Measurements from ENCODE around the gene DPP6.

The DPP6 gene

GRCh38 chr7:154489897-154490296 lies 437.7 kb downstream of the DPP6 start:
- Histone ChIP-seq H3K4me1 (ENCODE audit: insufficient read depth, low read length, poor library complexity, severe bottlenecking) (no peaks in the 10 kb centered on the region), H3K36me3 (ENCODE audit: insufficient read depth, low read length) (no peaks in the 10 kb centered on the region), H2AFZ (ENCODE audit: low read length) (no peak overlapping the region), H3K4me2 (ENCODE audit: low read depth, low read length, poor library complexity, severe bottlenecking) (no peak overlapping the region), H3K4me3 (ENCODE audit: low read length, poor library complexity, severe bottlenecking) (no peak overlapping the region), H3K27me3 (ENCODE audit: insufficient read depth, low read length, poor library complexity, severe bottlenecking) (no peaks in the 10 kb centered on the region), H3K9me2 (replicated peaks; ENCODE audit: low read depth, low read length) (no peaks in the 10 kb centered on the region), H3K79me2 (ENCODE audit: insufficient read depth, low read length) (no peaks in the 10 kb centered on the region), H3F3A (ENCODE audit: low read depth) (no peaks in the 10 kb centered on the region), H4K20me1 (ENCODE audit: insufficient read depth, low read length, poor library complexity, severe bottlenecking) (no peaks in the 10 kb centered on the region), H3K9ac (ENCODE audit: low read depth, low read length, poor library complexity, severe bottlenecking) (no peak overlapping the region), H3K9me3 (ENCODE audit: insufficient read depth, low read depth, low read length) (no peaks in the 10 kb centered on the region)
- TF ChIP-seq CTCF (conservative IDR thresholded peaks at IDR 0.05; ENCODE audit: low read length) (no peak), EZH2phosphoT487 (IDR thresholded peaks at IDR 0.05; ENCODE audit: borderline replicate concordance) (no peak)

DNA sequence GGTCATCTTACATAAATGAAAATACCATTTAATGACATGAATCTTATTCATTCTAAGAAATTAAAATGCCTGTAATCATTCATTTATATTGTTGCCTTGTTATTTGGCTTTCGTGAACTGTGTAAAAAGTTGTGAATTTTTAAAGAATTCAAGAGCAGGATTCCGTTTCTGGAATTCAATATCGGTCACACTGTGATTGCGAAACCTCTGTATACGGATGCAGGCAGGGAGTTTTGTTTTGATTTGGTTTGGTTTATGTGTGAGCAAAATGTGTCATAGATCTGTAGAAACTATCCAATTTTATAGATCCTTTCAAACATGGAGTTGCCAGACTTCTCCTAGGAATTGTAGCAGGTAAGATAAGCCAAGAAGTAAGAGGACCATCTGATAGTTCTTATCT lies 441.4 kb downstream of the DPP6 start:
- Histone ChIP-seq H3K36me3 (ENCODE audit: insufficient read depth, low read length) (no peaks in the 10 kb centered on the region), H4K20me1 (ENCODE audit: insufficient read depth, low read length, poor library complexity, severe bottlenecking) (no peaks in the 10 kb centered on the region), H2AFZ (ENCODE audit: low read length) (no peak overlapping the region), H3K9me2 (replicated peaks; ENCODE audit: low read depth, low read length) (no peaks in the 10 kb centered on the region), H3K27me3 (ENCODE audit: insufficient read depth, low read length, poor library complexity, severe bottlenecking) (no peaks in the 10 kb centered on the region), H3K9ac (ENCODE audit: low read depth, low read length, poor library complexity, severe bottlenecking) (no peak overlapping the region), H3K4me1 (ENCODE audit: insufficient read depth, low read length, poor library complexity, severe bottlenecking) (no peaks in the 10 kb centered on the region), H3F3A (ENCODE audit: low read depth) (no peaks in the 10 kb centered on the region), H3K79me2 (ENCODE audit: insufficient read depth, low read length) (no peaks in the 10 kb centered on the region), H3K9me3 (ENCODE audit: insufficient read depth, low read depth, low read length) (no peaks in the 10 kb centered on the region), H3K4me2 (ENCODE audit: low read depth, low read length, poor library complexity, severe bottlenecking) (no peak overlapping the region), H3K4me3 (ENCODE audit: low read length, poor library complexity, severe bottlenecking) (no peak overlapping the region)
- TF ChIP-seq EZH2phosphoT487 (IDR thresholded peaks at IDR 0.05; ENCODE audit: borderline replicate concordance) (no peak), CTCF (conservative IDR thresholded peaks at IDR 0.05; ENCODE audit: low read length) (no peak)

DNA sequence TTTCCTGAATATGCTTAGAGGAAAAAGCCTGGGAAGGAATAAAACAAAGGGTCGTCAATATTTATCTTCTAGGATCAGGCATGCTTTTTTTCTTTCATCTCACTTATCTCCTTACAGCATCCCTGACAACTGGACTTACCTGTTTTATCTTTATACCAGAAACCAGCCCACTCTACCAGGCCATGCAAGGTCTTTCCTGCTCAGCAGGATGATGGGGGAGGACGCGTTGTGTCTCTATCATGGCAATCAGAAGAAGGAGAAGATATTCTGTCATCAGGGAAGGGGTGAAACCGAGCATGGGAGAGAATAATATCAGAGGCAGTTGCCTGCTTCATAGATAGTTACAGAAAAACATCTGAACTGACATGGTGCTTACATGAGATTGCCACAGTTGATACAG lies 445.6 kb downstream of the DPP6 start:
- H3K4me1 ChIP-seq (ENCODE audit: insufficient read depth, low read length, poor library complexity, severe bottlenecking) = no peaks in the 10 kb centered on the region
- H3K4me2 ChIP-seq (ENCODE audit: low read depth, low read length, poor library complexity, severe bottlenecking) = no peak overlapping the region
- TF ChIP-seq EZH2phosphoT487 (IDR thresholded peaks at IDR 0.05; ENCODE audit: borderline replicate concordance) (no peak), CTCF (conservative IDR thresholded peaks at IDR 0.05; ENCODE audit: low read length) (no peak)
- H3K9me2 ChIP-seq (replicated peaks; ENCODE audit: low read depth, low read length) = no peaks in the 10 kb centered on the region
- H2AFZ ChIP-seq (ENCODE audit: low read length) = no peak overlapping the region
- no peak overlapping the region for H3K9ac ChIP-seq (ENCODE audit: low read depth, low read length, poor library complexity, severe bottlenecking)
- no peaks in the 10 kb centered on the region for H4K20me1 ChIP-seq (ENCODE audit: insufficient read depth, low read length, poor library complexity, severe bottlenecking)
- H3K9me3 ChIP-seq (ENCODE audit: insufficient read depth, low read depth, low read length) = no peaks in the 10 kb centered on the region
- H3K36me3 ChIP-seq (ENCODE audit: insufficient read depth, low read length) = no peaks in the 10 kb centered on the region
- no peak overlapping the region for H3K4me3 ChIP-seq (ENCODE audit: low read length, poor library complexity, severe bottlenecking)
- H3K79me2 ChIP-seq (ENCODE audit: insufficient read depth, low read length) = no peaks in the 10 kb centered on the region
- no peaks in the 10 kb centered on the region for H3F3A ChIP-seq (ENCODE audit: low read depth)
- no peaks in the 10 kb centered on the region for H3K27me3 ChIP-seq (ENCODE audit: insufficient read depth, low read length, poor library complexity, severe bottlenecking)

All from Loucy (cell line).